ENCODE measurements around the gene RANBP3. TPM values are rescaled to one million over a fixed set of nuclear protein-coding genes. Genes with fewer than 3 reads are reported as not detected.

RANBP3 gene
- total and polyA plus RNA-seq, 2 of the 8 experiments (the other 6 are each of a cell fraction or from before 2014, with no cell fraction given) = 95.4 to 122 TPM

GRCh38 chr19:5900976-5901375, 77.0 kb downstream of the RANBP3 start:
- H3K23ac ChIP-seq (ENCODE audit: insufficient read length) = no peak overlapping the region
- no peaks in the 10 kb centered on the region for H3K9me3 ChIP-seq (ENCODE audit: insufficient read depth in 2 of 2, low read depth in 1 of 2, low read length in 1 of 2)
- no peak overlapping the region for H2BK120ac ChIP-seq (replicated peaks; ENCODE audit: low read depth, low read length)
- no peak for FAIRE-seq
- no peak overlapping the region for H3K4ac ChIP-seq (replicated peaks; ENCODE audit: insufficient read length, low read depth, low read length)
- H3K23me2 ChIP-seq (ENCODE audit: low read depth, low read length) = peaks cover 9% of the 10 kb centered on the region
- 96% methylated on average over 8 of the region's 8 CpGs; no CpG with 5 or more reads in 1 of the 2 experiments for WGBS, 2 experiments (ENCODE audit: extremely low coverage in 1 of 2, insufficient coverage in 1 of 2, insufficient read length in 1 of 2, insufficient replicate concordance in 2 of 2, low coverage in 1 of 2, low lambda C conversion rate in 2 of 2, missing lambda C conversion rate in 1 of 2)
- peaks cover 3 to 37% of the 10 kb centered on the region in 2 experiments; a peak in 3 of 4 replicates for H3K79me2 ChIP-seq (ENCODE audit: control insufficient read depth in 1 of 2, insufficient read depth in 2 of 2, low read length in 2 of 2)
- CTCF ChIA-PET (ENCODE audit: partially characterized antibody) = interaction anchor here (3.3 to 6.5 kb wide), 2 partner anchors 9 to 97 kb away, joined by 20 to 43 read pairs; partner anchors contain the start of gene NRTN
- POLR2A ChIA-PET (ENCODE audit: partially characterized antibody) = interaction anchor here (4.6 to 6.1 kb wide), 2 partner anchors 9 to 73 kb away, joined by 25 to 49 read pairs; no protein-coding TSS in a partner anchor
- no peak overlapping the region for H3K4me3 ChIP-seq (ENCODE audit: extremely low read depth in 1 of 4, insufficient read depth in 2 of 4, low read depth in 3 of 4, low read length in 4 of 4)
- H2BK12ac ChIP-seq (ENCODE audit: low read depth, low read length) = no peak overlapping the region
- H3K36me3 ChIP-seq (ENCODE audit: control insufficient read depth in 2 of 4, insufficient read depth in 4 of 4, low read length in 3 of 4) = peaks cover 0 to 6% (median 3%) of the 10 kb centered on the region in 4 experiments; a peak in 4 of 8 replicates
- no peak overlapping the region for H4K5ac ChIP-seq (ENCODE audit: insufficient read length, low read depth, low read length)
- no peak overlapping the region for H2BK15ac ChIP-seq (ENCODE audit: low read length)
- no peak overlapping the region for H3K27ac ChIP-seq (ENCODE audit: low read depth, low read length)
- H2BK20ac ChIP-seq (ENCODE audit: low read length) = no peak overlapping the region
- H3K4me2 ChIP-seq (ENCODE audit: insufficient read depth in 1 of 2, low read depth in 2 of 2, low read length in 2 of 2) = no peak overlapping the region
- no peak overlapping the region for H3K14ac ChIP-seq (ENCODE audit: insufficient read length)
- H3K4me1 ChIP-seq (replicated peaks in 1 of 4; ENCODE audit: control insufficient read depth in 3 of 4, insufficient read depth in 4 of 4, low read length in 3 of 4) = peaks cover 0 to 5% (median 0%) of the 10 kb centered on the region in 4 experiments; a peak in 4 of 7 replicates
- H4K91ac ChIP-seq (replicated peaks; ENCODE audit: insufficient read length, low read length) = no peak overlapping the region
- no peak overlapping the region; the same call in 1 of the 2 replicates for H4K8ac ChIP-seq (ENCODE audit: extremely low read depth, insufficient read depth, low read length)
- TF ChIP-seq EGR1 (IDR thresholded peaks at IDR 0.05; ENCODE audit: borderline replicate concordance, low read depth, low read length) = no peak
- no peak for TF ChIP-seq HDAC2 (IDR thresholded peaks at IDR 0.05; ENCODE audit: borderline replicate concordance in 1 of 2, low read depth in 2 of 2, low read length in 2 of 2)
- TF ChIP-seq RBBP5 (IDR thresholded peaks at IDR 0.05; ENCODE audit: borderline replicate concordance, low read depth, low read length) = no peak
- no peak for TF ChIP-seq ZNF274 (IDR thresholded peaks at IDR 0.05; ENCODE audit: borderline replicate concordance, extremely low read depth, low read length)
- no peak for TF ChIP-seq ASH2L (IDR thresholded peaks at IDR 0.05; ENCODE audit: low read length)
- no peak for TF ChIP-seq TCF12 (IDR thresholded peaks at IDR 0.05; ENCODE audit: low read depth, low read length)
- no peak overlapping the region for H2AFZ ChIP-seq (ENCODE audit: low read length)
- H3K18ac ChIP-seq (ENCODE audit: extremely low read depth, low read length) = no peak overlapping the region
- H3K56ac ChIP-seq (replicated peaks; ENCODE audit: insufficient read length, low read depth, low read length) = no peak overlapping the region
- DNase-seq (ENCODE audit: low read depth in 1 of 2, low spot score in 2 of 2) = no peak
- H3K79me1 ChIP-seq (ENCODE audit: low read depth, low read length) = peaks cover 7% of the 10 kb centered on the region
- H2BK5ac ChIP-seq (ENCODE audit: low read depth, low read length) = no peak overlapping the region
- no peaks in the 10 kb centered on the region for H3K27me3 ChIP-seq (replicated peaks in 1 of 4; ENCODE audit: control insufficient read depth in 3 of 4, extremely low read depth in 1 of 4, insufficient read depth in 3 of 4, low read length in 3 of 4)
- H3K9ac ChIP-seq (replicated peaks in 1 of 4; ENCODE audit: extremely low read depth in 1 of 4, low read depth in 3 of 4, low read length in 3 of 4) = no peak overlapping the region
- H4K20me1 ChIP-seq (replicated peaks in 1 of 2; ENCODE audit: control insufficient read depth in 1 of 2, insufficient read depth in 2 of 2, low read length in 2 of 2) = peaks cover 8 to 18% of the 10 kb centered on the region in 2 experiments
- no peak overlapping the region for H2AK5ac ChIP-seq (ENCODE audit: low read depth, low read length)

Data from H1 (cell line).